Progenitor cell of endocrine pancreas (in vitro differentiated cells): ENCODE measurements around the gene TOMM7. TPM values are rescaled to one million over a fixed set of nuclear protein-coding genes. Genes with fewer than 3 reads are reported as not detected.
"Not testable (repeated sequence)": the region's sequence is repeated elsewhere in the genome, so short reads cannot be mapped to it uniquely, and the experiment has no call there.

ENCODE experiments used
- DNase-seq: peaks from one replicate; pipeline ENCODE4 v3.0.0; 2021; ENCODE audit warnings: low spot score; ENCODE audit not compliant: unreplicated experiment
- H3K27ac Mint-ChIP-seq: 2 replicates; pipeline ENCODE4 v1.8.0; 2021; ENCODE audit warnings: mild to moderate bottlenecking, moderate library complexity, mixed read lengths
- H3K27me3 Mint-ChIP-seq: 2 replicates; pipeline ENCODE4 v1.8.0; 2021; ENCODE audit warnings: mixed read lengths
- H3K36me3 Mint-ChIP-seq: 2 replicates; pipeline ENCODE4 v1.8.0; 2022; ENCODE audit warnings: mixed read lengths; ENCODE audit not compliant: insufficient read depth
- H3K4me1 Mint-ChIP-seq: 2 replicates; pipeline ENCODE4 v1.8.0; 2021; ENCODE audit warnings: low read depth, mixed read lengths
- H3K4me3 Mint-ChIP-seq: 2 replicates; pipeline ENCODE4 v1.8.0; 2021; ENCODE audit warnings: low read depth, mild to moderate bottlenecking, moderate library complexity, mixed read lengths
- H3K9me3 Mint-ChIP-seq: 2 replicates; pipeline ENCODE4 v1.8.0; 2021; ENCODE audit warnings: low read depth, mixed read lengths
- CTCF ChIP-seq: fragments of 200-600 bp; sonication (generic); IDR thresholded peaks from one replicate; pipeline ENCODE4 v1.5.0; 2021; ENCODE audit warnings: antibody characterized with exemption, mild to moderate bottlenecking; ENCODE audit not compliant: unreplicated experiment
- total RNA-seq: library from RNA; stranded (reverse); gene quantifications from 2 replicates; pipeline ENCODE4 v1.2.1, GENCODE V29; 2021

TOMM7 gene
- total RNA-seq, 1 donor from 2014 or later: 139 TPM

GRCh38 chr7:22810843-22811242 is 11.8 kb downstream of the TOMM7 start:
- H3K36me3 Mint-ChIP-seq: peaks cover 18% of the 10 kb centered on the region
- no peak for TF ChIP-seq CTCF
- no peak for DNase-seq
- no peaks in the 10 kb centered on the region for H3K27me3 Mint-ChIP-seq
- peak overlapping the region; percentile 76 for H3K27ac Mint-ChIP-seq
- H3K4me3 Mint-ChIP-seq: no peak overlapping the region
- peaks cover 19% of the 10 kb centered on the region for H3K4me1 Mint-ChIP-seq
- H3K9me3 Mint-ChIP-seq: no peaks in the 10 kb centered on the region

GRCh38 chr7:22809902-22810642 is 12.6 kb downstream of the TOMM7 start:
- peaks cover 19% of the 10 kb centered on the region for H3K4me1 Mint-ChIP-seq
- H3K9me3 Mint-ChIP-seq: no peaks in the 10 kb centered on the region
- DNase-seq: no peak
- no peak overlapping the region for H3K4me3 Mint-ChIP-seq
- H3K27ac Mint-ChIP-seq: peak overlapping the region; percentile 46
- H3K27me3 Mint-ChIP-seq: no peaks in the 10 kb centered on the region
- H3K36me3 Mint-ChIP-seq: peaks cover 16% of the 10 kb centered on the region
- TF ChIP-seq CTCF: no peak

- Mint-ChIP-seq H3K9me3 (no peaks in the 10 kb centered on the region), H3K27me3 (no peaks in the 10 kb centered on the region), H3K4me1 (peaks cover 16% of the 10 kb centered on the region), H3K36me3 (peaks cover 7% of the 10 kb centered on the region), H3K4me3 (no peak overlapping the region), H3K27ac (no peak overlapping the region)
- TF ChIP-seq CTCF: no peak
- DNase-seq: no peak
Measured at GRCh38 chr7:22808140-22808539, 14.5 kb downstream of the TOMM7 start.

- no peak for DNase-seq
- Mint-ChIP-seq H3K4me3 (no peak overlapping the region), H3K27me3 (no peaks in the 10 kb centered on the region), H3K9me3 (no peaks in the 10 kb centered on the region), H3K36me3 (peaks cover 3% of the 10 kb centered on the region), H3K4me1 (peaks cover 18% of the 10 kb centered on the region), H3K27ac (no peak overlapping the region)
- no peak for TF ChIP-seq CTCF
Measured at GRCh38 chr7:22806752-22807151, 15.9 kb downstream of the TOMM7 start.

- Mint-ChIP-seq H3K36me3 (no peaks in the 10 kb centered on the region), H3K9me3 (no peaks in the 10 kb centered on the region), H3K27me3 (no peaks in the 10 kb centered on the region), H3K27ac (no peak overlapping the region), H3K4me1 (peaks cover 16% of the 10 kb centered on the region), H3K4me3 (no peak overlapping the region)
- DNase-seq: no peak
- TF ChIP-seq CTCF: no peak
Measured at GRCh38 chr7:22805227-22805626, 17.4 kb downstream of the TOMM7 start.

- H3K27ac Mint-ChIP-seq, H3K4me3 Mint-ChIP-seq, H3K27me3 Mint-ChIP-seq, DNase-seq, H3K36me3 Mint-ChIP-seq, H3K4me1 Mint-ChIP-seq, H3K9me3 Mint-ChIP-seq: not testable (repeated sequence)
Measured at GRCh38 chr7:22802831-22803230, 19.8 kb downstream of the TOMM7 start.
